ENCODE data around the gene SYT12.

SYT12 gene

GRCh38 chr11:67006029-67006884 is 16.7 kb upstream of the SYT12 start:
- DNase-seq = peak; percentile 54

GRCh38 chr11:67007126-67007525 is 15.8 kb upstream of the SYT12 start:
- H4K20me1 ChIP-seq (ENCODE audit: insufficient read depth, low read length) = no peaks in the 10 kb centered on the region
- ATAC-seq (ENCODE audit: insufficient read depth, low read depth) = no peak
- no peak overlapping the region for H3K4me3 ChIP-seq (ENCODE audit: low read depth in 1 of 2, low read length in 2 of 2)
- no peak overlapping the region for H3K27ac ChIP-seq (ENCODE audit: low read length)
- H3K9me3 ChIP-seq (ENCODE audit: insufficient read depth, low read length, severe bottlenecking) = no peaks in the 10 kb centered on the region
- no peak overlapping the region for H3K4me2 ChIP-seq (ENCODE audit: insufficient read depth, low read length)
- no peaks in the 10 kb centered on the region for H3K36me3 ChIP-seq (ENCODE audit: insufficient read depth, low read length)
- H3K4me1 ChIP-seq (ENCODE audit: insufficient read depth, low read length) = no peaks in the 10 kb centered on the region
- H3K27me3 ChIP-seq (ENCODE audit: insufficient read depth, low read length, poor library complexity) = no peaks in the 10 kb centered on the region
- no peaks in the 10 kb centered on the region for H3K79me2 ChIP-seq (ENCODE audit: insufficient read depth, low read length)
- no peak for TF ChIP-seq EZH2 (IDR thresholded peaks at IDR 0.05; ENCODE audit: borderline replicate concordance, low read depth, low read length, severe bottlenecking)
- TF ChIP-seq CTCF (IDR thresholded peaks at IDR 0.05; ENCODE audit: borderline replicate concordance, extremely low read depth, low read length, poor library complexity, severe bottlenecking) = no peak
- H2AFZ ChIP-seq (ENCODE audit: low read depth, low read length) = 0 out of 2 replicates have a peak overlapping the region, but pooled peaks have one; percentile 48
- no peak for DNase-seq
- H3K9ac ChIP-seq (ENCODE audit: low read depth, low read length) = no peak overlapping the region

More at GRCh38 chr11:67006029-67006884, 16.7 kb upstream of the SYT12 start:
- Histone ChIP-seq H3K4me3 (ENCODE audit: low read depth in 1 of 2, low read length in 2 of 2) (no peak overlapping the region), H3K27me3 (ENCODE audit: insufficient read depth, low read length, poor library complexity) (no peaks in the 10 kb centered on the region), H3K27ac (ENCODE audit: low read length) (no peak overlapping the region), H3K36me3 (ENCODE audit: insufficient read depth, low read length) (no peaks in the 10 kb centered on the region), H3K4me2 (ENCODE audit: insufficient read depth, low read length) (peak overlapping the region; percentile 28; the same call in 1 of the 2 replicates), H3K79me2 (ENCODE audit: insufficient read depth, low read length) (no peaks in the 10 kb centered on the region), H2AFZ (ENCODE audit: low read depth, low read length) (peak overlapping the region; percentile 48), H3K4me1 (ENCODE audit: insufficient read depth, low read length) (no peaks in the 10 kb centered on the region), H3K9ac (ENCODE audit: low read depth, low read length) (no peak overlapping the region), H4K20me1 (ENCODE audit: insufficient read depth, low read length) (no peaks in the 10 kb centered on the region), H3K9me3 (ENCODE audit: insufficient read depth, low read length, severe bottlenecking) (no peaks in the 10 kb centered on the region)
- ATAC-seq (ENCODE audit: insufficient read depth, low read depth) = peak; percentile 56; the same call in 2 of the 3 replicates
- TF ChIP-seq CTCF (IDR thresholded peaks at IDR 0.05; ENCODE audit: borderline replicate concordance, extremely low read depth, low read length, poor library complexity, severe bottlenecking) = no peak
- no peak for TF ChIP-seq EZH2 (IDR thresholded peaks at IDR 0.05; ENCODE audit: borderline replicate concordance, low read depth, low read length, severe bottlenecking)

DNA sequence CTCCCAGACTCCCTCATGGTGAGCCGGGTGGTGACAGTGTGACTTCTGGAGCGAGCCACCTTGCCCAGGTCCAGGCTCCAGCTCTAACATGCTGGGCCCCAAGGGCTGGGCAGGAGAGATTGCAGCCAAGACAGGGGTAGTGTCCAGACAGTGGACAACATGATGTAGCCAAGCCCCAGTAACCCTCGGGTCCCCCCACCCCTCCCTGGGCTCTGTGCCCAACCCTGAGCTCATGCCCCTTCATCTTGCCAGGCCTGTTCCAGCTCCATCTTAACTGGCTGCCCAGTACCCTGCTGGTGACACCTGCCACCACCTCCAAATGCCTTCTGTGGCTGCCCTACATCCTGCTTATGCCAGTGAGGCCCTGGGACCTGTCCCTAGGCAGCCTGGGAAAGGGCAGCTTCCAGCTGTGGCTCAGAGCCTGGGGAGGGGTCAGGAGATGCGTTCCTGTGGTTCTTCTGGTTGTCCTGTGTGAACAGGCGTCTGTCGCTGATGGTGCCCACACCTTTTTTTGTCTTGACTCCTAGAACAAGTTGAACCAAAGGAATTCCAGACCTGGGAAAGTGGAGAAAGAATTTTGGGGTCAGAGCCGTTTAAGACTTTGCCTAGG is 12.5 kb upstream of the SYT12 start:
- TF ChIP-seq EZH2 (IDR thresholded peaks at IDR 0.05; ENCODE audit: borderline replicate concordance, low read depth, low read length, severe bottlenecking) = no peak
- no peak for TF ChIP-seq CTCF (IDR thresholded peaks at IDR 0.05; ENCODE audit: borderline replicate concordance, extremely low read depth, low read length, poor library complexity, severe bottlenecking)
- Histone ChIP-seq H3K4me3 (ENCODE audit: low read depth in 1 of 2, low read length in 2 of 2) (no peak overlapping the region), H3K27me3 (ENCODE audit: insufficient read depth, low read length, poor library complexity) (no peaks in the 10 kb centered on the region), H3K9me3 (ENCODE audit: insufficient read depth, low read length, severe bottlenecking) (no peaks in the 10 kb centered on the region), H3K9ac (ENCODE audit: low read depth, low read length) (no peak overlapping the region), H3K4me2 (ENCODE audit: insufficient read depth, low read length) (no peak overlapping the region), H3K79me2 (ENCODE audit: insufficient read depth, low read length) (no peaks in the 10 kb centered on the region), H4K20me1 (ENCODE audit: insufficient read depth, low read length) (no peaks in the 10 kb centered on the region), H2AFZ (ENCODE audit: low read depth, low read length) (no peak overlapping the region), H3K27ac (ENCODE audit: low read length) (no peak overlapping the region), H3K4me1 (ENCODE audit: insufficient read depth, low read length) (no peaks in the 10 kb centered on the region), H3K36me3 (ENCODE audit: insufficient read depth, low read length) (no peaks in the 10 kb centered on the region)
- no peak for DNase-seq
- ATAC-seq (ENCODE audit: insufficient read depth, low read depth) = 0 out of 3 replicates have a peak, but pooled peaks have one; percentile 29
